Lower leg skin (tissue), 4 donors: ENCODE results near the gene PUDP. TPM values are rescaled to one million over a fixed set of nuclear protein-coding genes. Genes with fewer than 3 reads are reported as not detected.
"Not testable (repeated sequence)": the region's sequence is repeated elsewhere in the genome, so short reads cannot be mapped to it uniquely, and the experiment has no call there.

ENCODE experiments used
- DNase-seq, 2 donors: peaks; one replicate each; pipeline ENCODE4 v3.0.0-alpha.2; 2019; ENCODE audit warnings: low spot score in 2 of 2
- H3K4me3 ChIP-seq: fragments of 200-600 bp; sonication (generic); 2 replicates; pipeline ENCODE4 v1.5.1; 2017; ENCODE audit warnings: mild to moderate bottlenecking, low read depth; ENCODE audit not compliant: poor library complexity, severe bottlenecking
- CTCF ChIP-seq, 3 donors: fragments of 450-650 bp; IDR thresholded peaks; one replicate each; pipeline ENCODE4 v1.5.1; 2016; ENCODE audit warnings: antibody characterized with exemption in 3 of 3, mild to moderate bottlenecking in 3 of 3, moderate library complexity in 2 of 3
- POLR2A ChIP-seq, 2 donors: fragments of 450-650 bp; IDR thresholded peaks; one replicate each; pipeline ENCODE4 v1.6.1; 2016 to 2017; ENCODE audit warnings: antibody characterized with exemption in 2 of 2, mild to moderate bottlenecking in 1 of 2, moderate library complexity in 1 of 2
- WGBS, 2 donors: methylation state at CpG; one replicate each; pipeline ENCODE4 v1.1.5; 2018; 5-methylcytosine and 5-hydroxymethylcytosine counted together
- intact Hi-C: fragments of 100-400 bp; cut with DNase I; formaldehyde crosslinking; loops from one replicate; pipeline ENCODE4 v1.15.0; 2023; ENCODE audit warnings: low total_unique reads
- microRNA-seq, 2 donors: library from miRNA; unstranded; fragments of <30 nt; microRNA quantifications; one replicate each; pipeline ENCODE4, GENCODE V29; 2016; ENCODE audit warnings: borderline replicate concordance in 2 of 2, borderline number of aligned reads in 1 of 2
- total RNA-seq, 4 donors: library from RNA; depleted of rRNA; stranded (reverse); fragments of >200 nt; gene quantifications; one replicate each; pipeline ENCODE4 v1.1.0, GENCODE V29; 2016

Gene PUDP
- total RNA-seq, 4 donors from 2014 or later = 5.7 to 10.7 (median 7.9) TPM

GRCh38 chrX:7024850-7025249, 123.1 kb downstream of the PUDP start:
- WGBS, 2 donors = 35 to 59% methylated on average over 5 to 7 of the region's 7 CpGs
- intact Hi-C loops = no loop called here
- DNase-seq = peak in 1 of 2 donors; percentile 16
- TF ChIP-seq CTCF (IDR thresholded peaks at IDR 0.05) = no peak
- TF ChIP-seq POLR2A (IDR thresholded peaks at IDR 0.05) = no peak
- H3K4me3 ChIP-seq = no peak overlapping the region

GRCh38 chrX:7022996-7023395, 125.0 kb downstream of the PUDP start:
- H3K4me3 ChIP-seq, intact Hi-C loops, DNase-seq: not testable (repeated sequence)
- 30 to 56% methylated on average over 3 of the region's 3 CpGs for WGBS, 2 donors

GRCh38 chrX:7021991-7022390, 126.0 kb downstream of the PUDP start:
- H3K4me3 ChIP-seq = no peak overlapping the region
- no peak for DNase-seq
- no peak for TF ChIP-seq POLR2A (IDR thresholded peaks at IDR 0.05)
- TF ChIP-seq CTCF (IDR thresholded peaks at IDR 0.05) = no peak
- intact Hi-C loops = no loop called here
- 87 to 89% methylated on average over 4 of the region's 4 CpGs for WGBS, 2 donors

GRCh38 chrX:7019555-7019954, 128.4 kb downstream of the PUDP start:
- DNase-seq = no peak
- WGBS, 2 donors = 70 to 83% methylated on average over 3 of the region's 3 CpGs
- intact Hi-C loops = no loop called here
- TF ChIP-seq POLR2A (IDR thresholded peaks at IDR 0.05) = no peak
- no peak for TF ChIP-seq CTCF (IDR thresholded peaks at IDR 0.05)
- no peak overlapping the region for H3K4me3 ChIP-seq

GRCh38 chrX:7012262-7012834, 135.6 kb downstream of the PUDP start:
- H3K4me3 ChIP-seq, DNase-seq, intact Hi-C loops: not testable (repeated sequence)
- WGBS, 2 donors = 60 to 68% methylated on average over 8 of the region's 8 CpGs

- intact Hi-C loops, DNase-seq, H3K4me3 ChIP-seq: not testable (repeated sequence)
- 93% methylated on average over 4 of the region's 4 CpGs for WGBS, 2 donors
These were observed 137.1 kb downstream of the PUDP start for GRCh38 chrX:7010897-7011296.

GRCh38 chrX:7007328-7007727, 140.6 kb downstream of the PUDP start:
- DNase-seq, intact Hi-C loops: not testable (repeated sequence)

More at GRCh38 chrX:7007328-7007727, 140.6 kb downstream of the PUDP start:
- not testable (repeated sequence) for H3K4me3 ChIP-seq

Small RNA genes within 50 kb of the gene (microRNA-seq; reads per million reads assigned to microRNA genes)
- gene MIR4767 = 0 reads per million in 2 donors

Other genes starting within 250 kb of the PUDP start
- 10 to 100 TPM; 11.3 to 15.7 (median 12.8) TPM for gene STS, start 441 bp downstream of the PUDP start, total RNA-seq